ENCODE results near the gene TNRC6B.

The TNRC6B gene

DNA sequence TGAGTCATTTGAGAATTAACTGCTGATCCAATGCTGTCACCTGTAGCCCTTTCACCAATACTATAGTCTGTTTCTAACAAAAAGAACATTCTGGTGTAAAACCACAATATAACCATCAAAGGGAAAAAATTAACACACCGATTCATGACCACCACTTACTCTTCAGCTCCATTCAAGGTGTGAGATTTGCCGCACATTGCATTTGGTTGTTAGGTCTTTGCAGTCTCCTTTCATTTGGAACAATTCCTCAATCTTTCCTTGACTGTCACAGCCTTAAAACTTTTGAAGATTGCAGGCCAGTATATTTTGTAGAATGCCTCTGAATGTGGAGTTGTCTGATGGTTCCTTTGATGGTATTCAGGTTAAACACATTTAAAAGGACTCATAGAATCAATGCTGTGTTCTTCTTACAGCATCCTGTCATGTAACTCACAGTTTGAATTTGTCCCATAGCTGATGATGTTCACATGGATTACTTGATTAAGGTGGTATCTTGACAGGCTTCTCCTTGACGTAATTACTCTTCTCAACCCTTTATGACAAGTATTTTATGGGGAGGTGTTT, 63.6 kb downstream of the TNRC6B start:
- peak; percentile 22 for DNase-seq

DNA sequence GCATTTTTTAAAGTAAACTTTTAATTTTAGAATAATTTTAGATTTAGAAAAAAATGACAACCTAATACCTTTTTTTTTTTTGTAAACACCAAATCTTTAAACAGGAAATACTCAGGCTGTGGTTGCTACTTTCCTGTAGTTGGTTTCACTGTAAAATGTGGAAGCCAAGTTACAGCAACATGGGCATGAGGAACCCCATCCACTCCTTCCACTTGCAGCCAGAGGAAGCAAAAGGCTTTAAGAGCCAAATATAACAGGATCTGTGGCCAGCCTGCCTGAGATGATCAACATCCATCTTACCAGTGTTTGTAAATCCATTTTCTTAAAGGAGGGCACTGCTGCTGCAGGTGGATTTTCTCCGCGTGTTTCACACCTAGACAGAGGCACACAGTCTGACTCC, 66.2 kb downstream of the TNRC6B start:
- DNase-seq = no peak

DNA sequence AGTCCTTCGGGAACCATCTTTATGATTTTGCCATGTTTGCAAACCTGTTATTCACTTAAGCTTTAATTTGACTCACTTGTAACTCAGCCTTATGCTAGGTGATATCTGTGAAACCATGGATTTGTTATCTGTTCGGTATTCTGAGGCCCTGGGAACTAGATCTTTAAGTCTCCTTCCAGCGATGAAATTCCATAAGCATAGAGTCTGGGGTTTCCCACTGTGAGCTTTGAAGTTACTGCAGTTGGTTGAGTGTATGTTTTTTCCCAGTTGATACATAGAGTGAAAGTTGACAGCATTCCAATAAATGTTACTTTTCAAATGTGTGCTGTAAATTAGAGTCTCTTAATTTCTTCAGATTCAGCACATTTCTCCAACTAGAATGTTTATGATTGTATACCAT, 66.9 kb downstream of the TNRC6B start:
- DNase-seq = no peak

DNA sequence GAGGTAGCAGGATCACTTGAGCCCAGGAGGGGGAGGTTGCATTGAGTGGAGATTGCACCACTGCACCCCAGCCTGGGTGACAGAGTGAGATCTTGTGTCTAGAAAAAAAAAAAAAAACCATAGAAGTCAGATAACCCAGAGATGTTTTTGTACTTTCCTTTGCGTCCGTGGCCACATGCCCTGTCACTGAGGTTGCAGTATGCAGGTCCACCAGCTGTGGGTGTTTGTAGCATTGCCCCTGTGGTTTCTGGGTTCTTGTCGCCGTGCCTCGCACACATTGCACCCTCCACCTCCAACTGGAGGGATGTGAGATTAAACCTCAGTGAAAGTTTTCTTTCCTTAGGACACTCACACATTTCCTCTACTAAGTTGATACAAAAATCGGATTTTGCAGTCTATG, 70.3 kb downstream of the TNRC6B start:
- DNase-seq = peak; percentile 65

DNA sequence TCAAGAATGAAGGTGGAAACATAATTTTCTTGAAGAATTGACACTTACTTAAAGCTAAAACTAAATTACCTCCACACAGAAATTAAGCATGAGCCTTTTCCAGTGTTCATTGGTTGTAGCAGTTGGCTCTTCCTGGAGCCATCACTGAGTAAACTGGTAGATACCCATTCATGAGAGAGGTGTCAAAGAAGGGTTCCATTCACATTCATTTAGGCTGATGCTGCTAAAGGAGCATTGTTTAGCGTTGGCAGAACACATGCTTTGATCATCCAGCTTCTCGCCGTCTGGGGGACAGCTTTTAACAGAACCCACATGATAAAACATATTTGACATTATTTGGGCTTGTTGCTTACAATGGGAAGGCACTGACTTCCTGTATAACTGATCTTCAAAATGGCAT, 71.6 kb downstream of the TNRC6B start:
- DNase-seq = no peak

DNA sequence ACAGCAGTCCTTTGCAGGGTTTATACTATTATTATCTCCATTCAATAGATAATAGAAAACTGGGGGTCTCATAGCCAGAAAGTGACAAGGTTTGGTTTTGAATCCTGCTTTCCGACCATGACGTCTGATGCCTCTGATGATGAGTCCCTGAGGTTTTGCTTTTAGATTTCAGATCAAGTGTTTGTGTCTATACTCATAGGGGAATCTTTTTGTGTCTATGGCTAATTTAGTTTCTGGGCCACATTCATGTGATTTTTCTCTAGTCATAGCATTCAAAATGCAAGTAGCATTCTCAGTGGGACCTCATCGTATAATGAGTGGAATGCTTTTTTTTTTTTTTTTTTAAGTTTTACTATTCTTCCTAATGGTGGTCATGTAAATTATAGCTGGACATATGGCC, 72.9 kb downstream of the TNRC6B start:
- DNase-seq = peak; percentile 57

DNA sequence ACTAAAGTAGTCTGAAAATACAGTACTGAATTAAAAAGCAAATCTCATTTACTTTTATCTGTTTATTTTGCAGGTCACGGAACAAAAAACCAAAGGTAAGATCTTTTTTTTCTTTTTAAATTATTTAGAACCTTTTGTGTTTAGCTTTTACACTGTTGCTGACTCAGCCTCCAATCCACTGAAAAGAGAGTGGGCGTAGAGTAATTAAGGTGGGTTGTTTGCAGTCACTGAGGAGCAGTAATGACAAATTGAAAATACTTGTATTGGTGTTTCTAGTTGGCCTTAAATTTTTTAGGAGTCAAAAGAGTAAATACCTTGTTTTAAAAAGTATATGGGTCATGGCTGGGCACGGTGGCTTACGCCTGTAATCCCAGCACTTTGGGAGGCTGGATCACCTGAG, 73.4 kb downstream of the TNRC6B start:
- DNase-seq = no peak

DNA sequence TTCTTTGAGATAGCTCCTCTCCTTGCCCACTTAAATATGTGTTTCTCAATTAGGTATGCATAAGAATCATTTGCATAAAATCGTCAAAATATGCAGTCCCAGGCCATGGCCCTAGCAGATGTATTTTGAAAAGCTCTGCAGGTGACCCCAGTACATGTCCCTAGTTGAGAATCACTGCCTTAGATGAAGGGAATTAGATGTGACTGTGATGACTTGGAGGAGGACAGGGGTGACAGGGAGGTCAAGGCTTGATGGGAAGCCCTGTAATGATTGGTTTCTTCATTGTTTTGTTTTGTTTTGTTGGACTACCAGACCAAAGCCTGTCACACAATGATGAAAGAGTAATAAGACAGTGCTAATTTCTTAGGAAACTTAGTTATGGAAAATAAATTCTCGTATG, 74.4 kb downstream of the TNRC6B start:
- DNase-seq = no peak

DNA sequence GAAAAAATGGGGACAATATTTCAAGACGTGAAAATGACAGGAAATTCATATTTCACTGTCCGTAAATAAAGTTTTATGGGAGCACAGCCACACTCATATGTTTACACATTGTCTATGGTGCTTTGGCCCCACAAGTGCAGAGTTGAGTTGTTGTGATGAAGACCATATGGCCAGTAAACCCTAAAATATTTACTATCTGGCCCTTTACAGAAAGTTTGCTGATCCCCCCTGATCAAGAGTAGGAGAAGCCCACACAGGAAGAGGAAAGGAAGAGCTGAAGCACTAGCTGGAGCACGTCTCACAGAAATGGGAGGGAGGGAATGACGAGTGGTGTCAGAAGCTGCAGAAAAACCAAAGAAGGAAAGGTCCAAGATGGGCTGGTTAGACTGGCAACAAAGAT, 78.8 kb downstream of the TNRC6B start:
- no peak for DNase-seq

DNA sequence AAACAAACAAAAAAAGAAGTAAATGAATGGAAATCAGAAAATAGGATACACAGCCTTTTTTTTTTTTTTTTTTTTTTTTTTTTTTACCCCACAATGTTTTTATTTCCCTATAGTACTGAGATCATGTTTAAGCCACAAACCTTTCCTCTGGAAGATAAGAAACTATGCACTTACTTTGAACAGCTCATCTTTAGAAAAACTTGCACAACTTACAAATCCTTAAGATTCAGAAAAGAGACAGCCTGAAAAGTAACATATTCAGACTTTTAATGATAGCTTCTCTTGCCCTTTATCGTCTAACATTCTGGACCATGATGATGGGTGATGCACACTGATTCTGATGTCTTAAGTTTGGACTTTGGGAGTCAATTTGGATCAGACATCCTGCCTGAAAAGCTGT, 80.3 kb downstream of the TNRC6B start:
- no peak for DNase-seq

DNA sequence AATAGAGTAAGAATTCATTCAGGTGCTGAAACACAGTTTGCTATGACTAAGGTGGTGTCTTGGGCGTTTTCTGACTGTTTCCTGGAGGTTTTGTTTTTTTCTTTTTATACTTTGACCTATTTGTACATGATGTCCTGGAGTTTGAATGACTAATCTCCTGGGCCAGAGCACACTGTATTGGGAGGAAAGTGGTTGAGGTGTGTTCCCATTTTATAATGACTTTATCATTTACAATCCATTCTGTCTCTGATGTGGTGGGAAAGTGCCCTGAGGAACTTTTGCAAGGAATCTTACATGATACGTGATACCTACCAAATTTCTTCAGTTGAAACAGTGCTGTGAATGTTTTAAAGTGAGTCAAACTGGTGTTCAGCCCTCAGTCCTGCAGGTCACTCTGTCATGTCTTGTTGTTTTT, 80.8 kb downstream of the TNRC6B start:
- DNase-seq = no peak

DNA sequence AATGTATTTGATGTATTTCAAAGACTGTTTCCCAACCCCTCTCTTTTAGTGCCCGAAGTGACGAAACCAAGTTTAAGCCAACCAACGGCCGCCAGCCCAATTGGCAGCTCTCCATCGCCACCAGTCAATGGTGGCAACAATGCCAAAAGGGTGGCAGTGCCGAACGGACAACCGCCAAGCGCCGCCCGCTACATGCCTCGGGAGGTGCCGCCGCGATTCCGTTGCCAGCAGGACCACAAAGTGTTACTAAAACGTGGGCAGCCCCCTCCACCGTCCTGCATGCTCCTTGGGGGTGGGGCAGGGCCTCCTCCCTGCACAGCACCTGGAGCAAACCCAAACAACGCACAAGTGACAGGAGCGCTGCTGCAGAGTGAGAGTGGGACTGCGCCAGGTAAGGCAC, 84.1 kb downstream of the TNRC6B start:
- DNase-seq = no peak

DNA sequence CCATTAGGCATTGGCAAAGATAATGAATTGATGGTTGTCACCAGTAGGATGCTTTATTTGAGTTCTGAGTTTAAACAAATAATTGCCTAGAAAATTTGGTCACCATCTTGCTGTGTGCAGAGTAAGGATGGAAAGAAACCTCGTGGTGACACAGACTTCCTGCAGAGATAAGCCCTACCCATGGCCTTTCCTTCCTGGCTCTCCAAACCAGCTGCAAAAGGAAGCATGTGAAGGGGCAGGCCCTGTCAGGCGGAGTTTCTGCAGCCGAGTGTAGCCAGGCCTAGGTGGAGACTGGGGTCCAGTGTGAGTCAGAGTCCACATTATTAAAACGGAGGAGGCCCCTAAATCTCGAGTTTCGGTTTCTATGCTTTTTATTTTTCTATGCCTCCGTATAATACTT, 85.5 kb downstream of the TNRC6B start:
- DNase-seq = no peak

DNA sequence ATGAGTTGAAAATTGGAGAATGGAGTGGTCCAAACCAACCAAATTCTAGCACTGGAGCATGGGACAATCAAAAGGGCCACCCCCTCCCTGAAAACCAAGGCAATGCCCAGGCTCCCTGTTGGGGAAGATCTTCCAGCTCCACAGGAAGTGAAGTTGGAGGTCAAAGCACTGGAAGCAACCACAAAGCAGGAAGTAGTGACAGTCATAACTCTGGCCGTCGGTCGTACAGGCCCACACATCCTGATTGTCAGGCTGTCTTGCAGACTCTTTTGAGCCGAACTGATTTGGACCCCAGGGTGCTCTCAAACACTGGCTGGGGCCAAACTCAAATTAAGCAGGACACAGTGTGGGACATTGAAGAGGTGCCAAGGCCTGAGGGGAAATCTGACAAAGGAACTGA, 88.1 kb downstream of the TNRC6B start:
- DNase-seq = no peak

DNA sequence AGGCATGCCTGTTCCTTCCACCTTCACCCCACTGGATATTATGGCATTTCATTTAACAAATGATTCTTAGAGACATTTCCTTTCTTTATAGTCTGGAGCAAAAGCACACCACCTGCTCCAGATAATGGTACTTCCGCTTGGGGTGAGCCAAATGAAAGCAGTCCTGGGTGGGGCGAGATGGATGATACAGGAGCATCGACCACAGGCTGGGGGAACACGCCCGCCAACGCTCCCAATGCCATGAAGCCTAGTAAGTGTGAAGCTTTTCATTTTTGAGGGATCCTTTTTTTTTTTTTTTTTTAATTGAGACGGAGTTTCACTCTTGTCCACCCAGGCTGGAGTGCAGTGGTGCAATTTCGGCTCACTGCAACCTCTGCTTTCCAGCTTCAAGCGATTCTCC, 92.3 kb downstream of the TNRC6B start:
- no peak for DNase-seq

DNA sequence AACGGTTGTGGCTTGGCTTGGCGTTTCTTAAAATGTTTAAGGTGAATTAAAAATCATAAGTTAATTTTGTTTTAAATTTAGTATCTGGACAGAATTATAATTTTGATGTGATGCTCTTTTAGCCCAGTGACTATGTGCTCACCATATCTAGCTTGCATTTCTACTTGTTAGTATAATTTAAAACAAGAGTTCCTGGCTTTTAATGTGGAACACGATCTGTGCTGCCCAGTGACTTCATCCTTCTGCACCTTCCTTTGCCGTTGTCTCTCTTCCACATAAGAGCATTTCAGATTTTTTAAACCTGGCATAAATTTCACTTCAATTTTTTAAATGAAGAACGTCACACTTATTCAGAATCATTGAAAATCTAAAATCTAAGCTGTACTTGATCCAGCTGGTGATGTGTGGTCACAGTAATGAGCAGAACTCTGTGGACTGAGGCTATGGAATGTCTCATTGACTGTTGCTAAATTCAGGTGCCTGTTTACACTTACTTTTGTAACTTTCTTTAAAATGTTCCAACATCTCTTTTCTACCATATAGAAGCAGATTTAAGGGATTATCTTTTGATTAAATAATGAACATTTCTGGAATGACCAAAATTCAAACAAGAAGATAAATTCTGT, 93.1 kb downstream of the TNRC6B start:
- DNase-seq = no peak

DNA sequence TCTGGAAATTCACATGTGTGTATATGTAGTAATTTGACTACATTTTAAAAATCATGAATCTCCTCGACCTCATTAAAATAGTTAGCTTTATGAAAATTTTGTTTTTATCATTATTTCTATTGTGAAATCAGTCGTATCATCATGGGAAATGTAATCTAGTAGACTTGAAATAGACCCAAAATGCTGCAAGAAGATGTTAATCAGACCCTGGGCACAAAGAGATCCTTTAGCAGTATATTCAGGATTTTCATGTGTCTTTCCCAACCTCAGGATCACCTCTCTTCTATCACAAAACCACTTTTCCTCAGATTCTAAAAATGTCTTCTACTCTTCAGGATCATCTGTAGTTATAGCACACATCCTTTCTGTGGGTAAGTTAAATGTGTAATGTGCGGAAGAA, 93.7 kb downstream of the TNRC6B start:
- no peak for DNase-seq

DNA sequence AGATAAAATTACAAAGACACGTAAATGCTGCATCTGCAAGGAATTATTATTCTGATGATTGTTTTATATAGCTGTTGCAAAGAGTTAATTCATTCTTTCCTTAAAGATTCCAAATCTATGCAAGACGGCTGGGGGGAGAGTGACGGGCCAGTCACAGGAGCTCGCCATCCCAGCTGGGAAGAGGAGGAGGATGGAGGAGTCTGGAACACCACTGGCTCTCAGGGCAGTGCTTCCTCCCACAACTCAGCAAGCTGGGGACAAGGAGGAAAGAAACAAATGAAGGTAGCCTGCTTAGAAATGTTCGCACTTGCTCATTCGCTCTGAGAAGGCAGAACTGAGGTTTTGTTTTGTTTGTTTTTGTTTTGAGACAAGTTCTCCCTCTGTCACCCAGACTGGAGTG, 95.6 kb downstream of the TNRC6B start:
- DNase-seq = no peak

DNA sequence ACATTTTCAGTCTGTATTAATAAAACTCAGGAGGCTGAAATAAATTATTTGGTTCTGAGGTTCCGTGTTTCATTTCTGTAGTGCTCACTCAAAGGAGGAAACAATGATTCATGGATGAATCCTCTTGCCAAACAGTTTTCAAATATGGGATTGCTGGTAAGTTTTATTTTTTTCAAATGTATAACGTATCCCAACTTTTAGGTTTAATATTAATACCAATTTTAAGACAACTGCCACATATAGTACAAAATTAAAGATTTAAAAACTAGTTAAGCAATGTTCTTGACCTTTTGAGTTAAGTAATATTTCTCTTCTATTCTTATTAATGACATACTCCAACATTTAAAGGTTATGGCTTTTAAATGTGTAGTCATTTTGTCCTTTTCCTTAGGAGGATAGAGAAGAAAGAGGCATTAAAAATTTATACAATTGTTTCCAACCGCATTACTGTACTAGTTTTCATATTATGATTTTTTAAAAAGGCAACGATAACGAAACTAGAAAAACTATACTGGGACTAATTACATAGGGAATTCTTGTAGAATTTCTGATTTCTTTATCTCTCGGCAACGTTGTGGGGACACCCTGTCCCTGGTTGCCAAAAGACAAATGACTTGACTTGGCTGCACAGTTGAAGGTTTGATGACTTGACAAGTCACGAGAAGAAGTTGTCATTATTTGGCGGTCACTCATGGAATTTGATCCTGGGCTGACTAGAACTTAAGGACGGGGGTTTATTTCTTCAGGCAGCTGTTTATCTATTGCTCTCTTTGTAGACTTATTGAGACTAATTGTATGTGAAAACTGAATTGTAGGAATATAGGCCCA, 99.5 kb downstream of the TNRC6B start:
- DNase-seq = no peak

DNA sequence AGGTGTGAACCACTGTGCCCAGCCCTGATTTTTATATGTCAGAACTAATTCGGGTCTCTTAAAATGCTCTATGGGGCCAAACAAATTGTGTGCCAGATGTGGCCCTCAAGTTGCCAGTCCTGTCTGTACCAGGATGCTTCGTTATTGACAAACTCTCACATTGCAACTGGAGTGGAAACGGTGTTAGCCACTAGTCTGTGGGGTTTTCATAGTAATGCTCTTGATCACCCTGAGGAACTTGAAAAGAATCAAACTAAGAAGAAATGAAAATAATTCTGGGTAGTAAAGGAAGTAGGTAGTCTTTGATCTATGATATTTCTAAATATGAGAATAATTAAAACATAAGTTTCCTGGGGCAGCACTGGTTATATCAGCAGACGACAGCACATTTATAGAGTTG, 101.3 kb downstream of the TNRC6B start:
- DNase-seq = no peak

DNA sequence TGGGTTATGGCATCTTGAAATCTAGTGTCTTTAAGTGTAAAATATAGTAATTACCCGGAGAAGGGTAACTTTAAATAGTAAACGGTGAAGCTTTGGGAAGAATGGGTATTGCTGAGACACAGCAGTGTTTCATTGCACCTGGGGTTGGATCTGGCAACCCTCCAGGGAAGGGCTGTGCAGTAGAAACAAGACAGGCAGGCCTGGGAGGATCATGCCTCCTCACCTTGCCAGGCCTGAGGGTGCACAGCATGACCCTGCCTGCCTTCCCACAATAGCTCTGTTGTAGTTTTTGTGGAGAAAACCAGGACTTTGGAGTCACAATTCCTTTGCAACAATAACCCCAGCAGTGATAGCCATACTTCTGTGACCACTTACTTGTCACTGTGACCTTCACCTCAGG, 104.0 kb downstream of the TNRC6B start:
- DNase-seq = no peak

DNA sequence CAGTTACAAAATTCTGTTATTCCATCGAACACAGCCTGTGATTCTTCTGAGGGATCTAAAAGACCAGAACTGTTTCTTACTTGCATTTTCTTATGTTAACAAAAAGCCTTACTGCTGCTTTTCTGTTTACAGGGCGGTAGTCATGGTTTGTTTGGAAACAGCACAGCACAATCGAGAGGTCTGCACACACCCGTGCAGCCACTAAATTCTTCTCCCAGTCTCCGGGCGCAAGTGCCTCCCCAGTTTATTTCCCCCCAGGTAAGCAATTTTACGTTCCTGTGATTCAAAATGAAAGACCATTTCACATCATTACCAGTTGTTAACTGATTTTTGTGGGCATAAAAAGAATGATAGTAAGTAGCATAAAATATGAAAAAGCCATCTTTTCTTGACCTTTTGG, 107.8 kb downstream of the TNRC6B start:
- DNase-seq = no peak

DNA sequence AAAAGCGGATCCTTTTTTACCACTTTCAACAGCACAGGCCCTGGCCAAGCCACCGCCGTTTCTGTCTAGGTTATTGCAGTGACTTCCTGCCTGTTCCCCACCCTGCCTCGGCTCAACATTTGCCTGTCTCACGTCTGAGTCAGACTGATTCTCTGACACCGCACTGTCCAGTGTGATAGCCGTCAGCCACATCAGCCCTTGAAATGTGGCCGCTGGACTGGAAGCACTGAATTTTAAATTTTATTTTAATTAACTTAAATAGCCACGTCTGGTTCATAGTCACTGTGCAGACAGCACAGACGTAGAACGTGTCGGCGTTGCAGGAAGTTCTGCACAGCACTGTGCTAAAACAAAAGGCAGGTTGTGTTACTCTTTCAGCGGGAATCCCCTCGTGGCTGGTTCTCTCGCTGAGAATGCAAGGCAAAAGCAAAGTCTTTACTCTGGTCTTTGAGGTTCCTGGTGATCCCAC, 112.3 kb downstream of the TNRC6B start:
- DNase-seq = peak; percentile 61

DNA sequence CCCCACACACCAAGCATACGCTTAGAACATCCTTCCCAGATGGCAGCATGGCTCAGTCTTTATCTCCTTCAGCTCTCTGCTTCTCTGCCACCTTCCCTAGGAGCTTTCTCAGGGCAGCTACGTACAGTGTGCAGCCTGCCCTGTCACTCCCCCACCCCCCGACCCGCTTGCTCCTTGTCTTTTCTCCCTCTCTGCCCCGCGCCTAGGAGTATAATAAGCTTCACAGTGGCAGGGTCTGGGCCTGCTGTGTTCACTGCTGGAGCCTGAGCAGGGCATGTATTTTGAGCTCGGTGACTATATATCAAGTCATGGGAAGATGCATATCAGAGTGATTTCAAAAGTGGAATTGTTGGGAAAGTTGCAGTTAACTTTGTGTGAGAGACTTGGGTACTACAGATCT, 112.8 kb downstream of the TNRC6B start:
- no peak for DNase-seq
